IPS-NIHi7 (cell line): ENCODE data around the gene DYSF.

Source experiments
- DNase-seq: peaks from one replicate; pipeline ENCODE4 v3.0.0; 2012; ENCODE audit warnings: mixed read lengths; ENCODE audit errors: extremely low spot score

DYSF gene

GRCh38 chr2:71614976-71615766 is 161.8 kb downstream of the DYSF start:
- DNase-seq, result no peak

- DNase-seq, result no peak
These were observed 162.7 kb downstream of the DYSF start for GRCh38 chr2:71615767-71616730.

GRCh38 chr2:71617266-71617665 is 163.9 kb downstream of the DYSF start:
- no peak for DNase-seq

- DNase-seq, result no peak
These were observed 165.2 kb downstream of the DYSF start for GRCh38 chr2:71618327-71619113.

GRCh38 chr2:71619230-71619741 is 165.9 kb downstream of the DYSF start:
- DNase-seq, result no peak

- DNase-seq, result no peak
These were observed 166.8 kb downstream of the DYSF start for GRCh38 chr2:71620116-71620515.

- DNase-seq, result no peak
These were observed 167.5 kb downstream of the DYSF start for GRCh38 chr2:71620851-71621251.

GRCh38 chr2:71629273-71629672 is 175.9 kb downstream of the DYSF start:
- no peak for DNase-seq

GRCh38 chr2:71629771-71630453 is 176.6 kb downstream of the DYSF start:
- no peak for DNase-seq

- DNase-seq, result no peak
These were observed 177.3 kb downstream of the DYSF start for GRCh38 chr2:71630454-71631328.

GRCh38 chr2:71631411-71631931 is 178.1 kb downstream of the DYSF start:
- DNase-seq, result no peak

- DNase-seq, result no peak
These were observed 179.7 kb downstream of the DYSF start for GRCh38 chr2:71633086-71633485.

- DNase-seq, result no peak
These were observed 181.2 kb downstream of the DYSF start for GRCh38 chr2:71634567-71634966.

GRCh38 chr2:71635798-71636197 is 182.4 kb downstream of the DYSF start:
- DNase-seq, result no peak

- DNase-seq, result no peak
These were observed 183.8 kb downstream of the DYSF start for GRCh38 chr2:71637168-71637567.

GRCh38 chr2:71637736-71638135 is 184.4 kb downstream of the DYSF start:
- no peak for DNase-seq

GRCh38 chr2:71639735-71640134 is 186.4 kb downstream of the DYSF start:
- no peak for DNase-seq

GRCh38 chr2:71640489-71640888 is 187.1 kb downstream of the DYSF start:
- DNase-seq, result no peak

GRCh38 chr2:71643674-71644357 is 190.5 kb downstream of the DYSF start:
- DNase-seq, result no peak
